ENCODE data around the gene PI4K2A.

PI4K2A gene

GRCh38 chr10:97676770-97677581 lies 36.5 kb downstream of the PI4K2A start:
- Histone ChIP-seq H3K9me2 (replicated peaks; ENCODE audit: low read depth, low read length) (no peaks in the 10 kb centered on the region), H3K36me3 (ENCODE audit: insufficient read depth, low read length) (peaks cover 38% of the 10 kb centered on the region; the same call in 1 of the 2 replicates), H3K4me3 (ENCODE audit: low read length, poor library complexity, severe bottlenecking) (no peak overlapping the region), H2AFZ (ENCODE audit: low read length) (no peak overlapping the region), H3K79me2 (ENCODE audit: insufficient read depth, low read length) (no peaks in the 10 kb centered on the region), H3K27me3 (ENCODE audit: insufficient read depth, low read length, poor library complexity, severe bottlenecking) (no peaks in the 10 kb centered on the region), H3K9me3 (ENCODE audit: insufficient read depth, low read depth, low read length) (no peaks in the 10 kb centered on the region), H4K20me1 (ENCODE audit: insufficient read depth, low read length, poor library complexity, severe bottlenecking) (no peaks in the 10 kb centered on the region), H3F3A (ENCODE audit: low read depth) (no peaks in the 10 kb centered on the region), H3K9ac (ENCODE audit: low read depth, low read length, poor library complexity, severe bottlenecking) (no peak overlapping the region), H3K4me2 (ENCODE audit: low read depth, low read length, poor library complexity, severe bottlenecking) (no peak overlapping the region), H3K4me1 (ENCODE audit: insufficient read depth, low read length, poor library complexity, severe bottlenecking) (no peaks in the 10 kb centered on the region)
- TF ChIP-seq EZH2phosphoT487 (IDR thresholded peaks at IDR 0.05; ENCODE audit: borderline replicate concordance) (no peak), CTCF (conservative IDR thresholded peaks at IDR 0.05; ENCODE audit: low read length) (peak; percentile 72)

DNA sequence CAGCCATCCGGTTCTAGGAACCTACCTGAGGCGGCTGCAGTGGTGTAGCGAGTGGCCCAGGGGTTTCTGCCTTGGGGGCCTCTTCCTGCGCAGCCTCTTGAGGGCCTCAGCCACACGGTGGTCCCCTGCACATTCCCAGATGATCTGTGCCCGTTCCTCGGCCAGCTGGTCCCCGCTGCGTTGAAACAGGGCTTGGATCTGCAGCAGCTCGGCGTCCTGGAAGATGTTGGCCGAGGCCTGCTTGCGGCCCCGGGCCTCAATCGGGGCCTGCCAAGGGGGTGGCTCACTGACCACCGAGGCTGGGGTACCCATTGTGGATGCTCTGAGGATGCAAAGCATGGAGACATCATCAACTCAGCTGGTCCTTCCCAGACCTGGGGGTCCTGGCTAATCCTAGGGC lies 39.1 kb downstream of the PI4K2A start:
- Histone ChIP-seq H3K27me3 (ENCODE audit: insufficient read depth, low read length, poor library complexity, severe bottlenecking) (no peaks in the 10 kb centered on the region), H2AFZ (ENCODE audit: low read length) (no peak overlapping the region), H3K4me3 (ENCODE audit: low read length, poor library complexity, severe bottlenecking) (no peak overlapping the region), H3K9ac (ENCODE audit: low read depth, low read length, poor library complexity, severe bottlenecking) (no peak overlapping the region), H3K9me3 (ENCODE audit: insufficient read depth, low read depth, low read length) (no peaks in the 10 kb centered on the region), H4K20me1 (ENCODE audit: insufficient read depth, low read length, poor library complexity, severe bottlenecking) (no peaks in the 10 kb centered on the region), H3K79me2 (ENCODE audit: insufficient read depth, low read length) (no peaks in the 10 kb centered on the region), H3K36me3 (ENCODE audit: insufficient read depth, low read length) (peaks cover 25% of the 10 kb centered on the region; the same call in 1 of the 2 replicates), H3K9me2 (replicated peaks; ENCODE audit: low read depth, low read length) (no peaks in the 10 kb centered on the region), H3K4me2 (ENCODE audit: low read depth, low read length, poor library complexity, severe bottlenecking) (no peak overlapping the region), H3K4me1 (ENCODE audit: insufficient read depth, low read length, poor library complexity, severe bottlenecking) (peaks cover 9% of the 10 kb centered on the region), H3F3A (ENCODE audit: low read depth) (no peaks in the 10 kb centered on the region)
- TF ChIP-seq EZH2phosphoT487 (IDR thresholded peaks at IDR 0.05; ENCODE audit: borderline replicate concordance), result no peak
- TF ChIP-seq CTCF (conservative IDR thresholded peaks at IDR 0.05; ENCODE audit: low read length), result no peak

DNA sequence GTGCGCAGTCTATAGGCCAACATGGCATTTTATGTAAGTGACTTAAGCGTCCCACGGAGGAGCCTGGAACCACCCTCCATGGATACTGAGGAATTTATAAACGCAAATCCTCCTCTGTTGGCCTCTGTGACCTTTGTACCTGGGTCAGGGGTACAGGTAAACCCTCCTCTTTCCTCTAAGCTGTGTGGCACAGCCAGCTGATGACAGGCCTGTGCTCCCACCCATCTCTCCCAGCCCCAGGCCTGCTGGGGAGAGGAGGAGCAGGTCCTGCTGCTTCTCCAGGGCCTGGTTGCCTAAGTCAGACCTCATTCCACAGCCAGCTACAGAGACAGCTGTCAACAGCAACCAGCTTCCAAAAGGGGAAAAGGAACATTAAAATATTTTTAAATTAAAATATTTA lies 41.6 kb downstream of the PI4K2A start:
- no peaks in the 10 kb centered on the region for H4K20me1 ChIP-seq (ENCODE audit: insufficient read depth, low read length, poor library complexity, severe bottlenecking)
- no peaks in the 10 kb centered on the region for H3K27me3 ChIP-seq (ENCODE audit: insufficient read depth, low read length, poor library complexity, severe bottlenecking)
- H3K79me2 ChIP-seq (ENCODE audit: insufficient read depth, low read length), result no peaks in the 10 kb centered on the region
- H3K9ac ChIP-seq (ENCODE audit: low read depth, low read length, poor library complexity, severe bottlenecking), result no peak overlapping the region
- H3K4me2 ChIP-seq (ENCODE audit: low read depth, low read length, poor library complexity, severe bottlenecking), result no peak overlapping the region
- TF ChIP-seq CTCF (conservative IDR thresholded peaks at IDR 0.05; ENCODE audit: low read length), result no peak
- no peak for TF ChIP-seq EZH2phosphoT487 (IDR thresholded peaks at IDR 0.05; ENCODE audit: borderline replicate concordance)
- no peaks in the 10 kb centered on the region for H3K9me2 ChIP-seq (replicated peaks; ENCODE audit: low read depth, low read length)
- H2AFZ ChIP-seq (ENCODE audit: low read length), result no peak overlapping the region
- H3K36me3 ChIP-seq (ENCODE audit: insufficient read depth, low read length), result peaks cover 6% of the 10 kb centered on the region; the same call in 1 of the 2 replicates
- no peak overlapping the region for H3K4me3 ChIP-seq (ENCODE audit: low read length, poor library complexity, severe bottlenecking)
- H3K4me1 ChIP-seq (ENCODE audit: insufficient read depth, low read length, poor library complexity, severe bottlenecking), result peaks cover 13% of the 10 kb centered on the region
- H3K9me3 ChIP-seq (ENCODE audit: insufficient read depth, low read depth, low read length), result no peaks in the 10 kb centered on the region
- H3F3A ChIP-seq (ENCODE audit: low read depth), result no peaks in the 10 kb centered on the region

Measured in Loucy (cell line).